ENCODE data around the gene DUSP14.

GRCh38 chr17:37489197-37490001 is at the start of gene DUSP14:
- TF ChIP-seq POLR2AphosphoS5 (IDR thresholded peaks at IDR 0.05; ENCODE audit: low read depth, low read length) (peak; percentile 65; the same call in 1 of the 2 replicates), SIN3A (IDR thresholded peaks at IDR 0.05; ENCODE audit: borderline replicate concordance, insufficient read depth, low read length) (0 out of 2 replicates have a peak, but pooled peaks have one; percentile 25), TAF1 (IDR thresholded peaks at IDR 0.05; ENCODE audit: borderline replicate concordance, insufficient read depth, low read length) (peak; percentile 48; the same call in 1 of the 2 replicates), REST (IDR thresholded peaks at IDR 0.05; ENCODE audit: insufficient read depth in 1 of 2, low read depth in 2 of 2, low read length in 2 of 2) (no peak), FOXP2 (optimal IDR thresholded peaks at IDR 0.05; ENCODE audit: borderline replicate concordance, extremely low read depth, extremely low read length, insufficient read depth) (no peak)

Measured in PFSK-1 (cell line).